Parietal lobe (tissue), 2 donors: ENCODE measurements around the gene NUTM1. TPM values are rescaled to one million over a fixed set of nuclear protein-coding genes. Genes with fewer than 3 reads are reported as not detected.

ENCODE experiments used
- small RNA-seq: library from RNA; depleted of rRNA; stranded (forward); fragments of <200 nt; gene quantifications from one replicate; pipeline ENCODE3, GENCODE V24; 2014; ENCODE audit warnings: low replicate concordance
- total RNA-seq: library from RNA; depleted of rRNA; stranded (reverse); fragments of >200 nt; gene quantifications from one replicate; pipeline ENCODE4 v1.2.3, GENCODE V29; 2014

Gene NUTM1, protein sequence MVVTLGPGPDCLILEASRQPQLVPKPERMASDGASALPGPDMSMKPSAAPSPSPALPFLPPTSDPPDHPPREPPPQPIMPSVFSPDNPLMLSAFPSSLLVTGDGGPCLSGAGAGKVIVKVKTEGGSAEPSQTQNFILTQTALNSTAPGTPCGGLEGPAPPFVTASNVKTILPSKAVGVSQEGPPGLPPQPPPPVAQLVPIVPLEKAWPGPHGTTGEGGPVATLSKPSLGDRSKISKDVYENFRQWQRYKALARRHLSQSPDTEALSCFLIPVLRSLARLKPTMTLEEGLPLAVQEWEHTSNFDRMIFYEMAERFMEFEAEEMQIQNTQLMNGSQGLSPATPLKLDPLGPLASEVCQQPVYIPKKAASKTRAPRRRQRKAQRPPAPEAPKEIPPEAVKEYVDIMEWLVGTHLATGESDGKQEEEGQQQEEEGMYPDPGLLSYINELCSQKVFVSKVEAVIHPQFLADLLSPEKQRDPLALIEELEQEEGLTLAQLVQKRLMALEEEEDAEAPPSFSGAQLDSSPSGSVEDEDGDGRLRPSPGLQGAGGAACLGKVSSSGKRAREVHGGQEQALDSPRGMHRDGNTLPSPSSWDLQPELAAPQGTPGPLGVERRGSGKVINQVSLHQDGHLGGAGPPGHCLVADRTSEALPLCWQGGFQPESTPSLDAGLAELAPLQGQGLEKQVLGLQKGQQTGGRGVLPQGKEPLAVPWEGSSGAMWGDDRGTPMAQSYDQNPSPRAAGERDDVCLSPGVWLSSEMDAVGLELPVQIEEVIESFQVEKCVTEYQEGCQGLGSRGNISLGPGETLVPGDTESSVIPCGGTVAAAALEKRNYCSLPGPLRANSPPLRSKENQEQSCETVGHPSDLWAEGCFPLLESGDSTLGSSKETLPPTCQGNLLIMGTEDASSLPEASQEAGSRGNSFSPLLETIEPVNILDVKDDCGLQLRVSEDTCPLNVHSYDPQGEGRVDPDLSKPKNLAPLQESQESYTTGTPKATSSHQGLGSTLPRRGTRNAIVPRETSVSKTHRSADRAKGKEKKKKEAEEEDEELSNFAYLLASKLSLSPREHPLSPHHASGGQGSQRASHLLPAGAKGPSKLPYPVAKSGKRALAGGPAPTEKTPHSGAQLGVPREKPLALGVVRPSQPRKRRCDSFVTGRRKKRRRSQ
- total RNA-seq = not detected

GRCh38 chr15:34342737-34343575, at the start of gene NUTM1, which contains the start of gene NOP10:
TSS of gene NUTM1 (plus strand) at chr15:34343315. CDS start at chr15:34343697, 382 bp downstream.
TSS of gene NOP10 (minus strand) at chr15:34343136. CDS start at chr15:34343073, 63 bp downstream.

GRCh38 chr15:34337557-34338306, 5.4 kb upstream of the NUTM1 start, which contains the start of gene SLC12A6:
TSS of gene SLC12A6 (minus strand) at chr15:34337781. CDS start at chr15:34336680, 1,101 bp downstream.

DNA sequence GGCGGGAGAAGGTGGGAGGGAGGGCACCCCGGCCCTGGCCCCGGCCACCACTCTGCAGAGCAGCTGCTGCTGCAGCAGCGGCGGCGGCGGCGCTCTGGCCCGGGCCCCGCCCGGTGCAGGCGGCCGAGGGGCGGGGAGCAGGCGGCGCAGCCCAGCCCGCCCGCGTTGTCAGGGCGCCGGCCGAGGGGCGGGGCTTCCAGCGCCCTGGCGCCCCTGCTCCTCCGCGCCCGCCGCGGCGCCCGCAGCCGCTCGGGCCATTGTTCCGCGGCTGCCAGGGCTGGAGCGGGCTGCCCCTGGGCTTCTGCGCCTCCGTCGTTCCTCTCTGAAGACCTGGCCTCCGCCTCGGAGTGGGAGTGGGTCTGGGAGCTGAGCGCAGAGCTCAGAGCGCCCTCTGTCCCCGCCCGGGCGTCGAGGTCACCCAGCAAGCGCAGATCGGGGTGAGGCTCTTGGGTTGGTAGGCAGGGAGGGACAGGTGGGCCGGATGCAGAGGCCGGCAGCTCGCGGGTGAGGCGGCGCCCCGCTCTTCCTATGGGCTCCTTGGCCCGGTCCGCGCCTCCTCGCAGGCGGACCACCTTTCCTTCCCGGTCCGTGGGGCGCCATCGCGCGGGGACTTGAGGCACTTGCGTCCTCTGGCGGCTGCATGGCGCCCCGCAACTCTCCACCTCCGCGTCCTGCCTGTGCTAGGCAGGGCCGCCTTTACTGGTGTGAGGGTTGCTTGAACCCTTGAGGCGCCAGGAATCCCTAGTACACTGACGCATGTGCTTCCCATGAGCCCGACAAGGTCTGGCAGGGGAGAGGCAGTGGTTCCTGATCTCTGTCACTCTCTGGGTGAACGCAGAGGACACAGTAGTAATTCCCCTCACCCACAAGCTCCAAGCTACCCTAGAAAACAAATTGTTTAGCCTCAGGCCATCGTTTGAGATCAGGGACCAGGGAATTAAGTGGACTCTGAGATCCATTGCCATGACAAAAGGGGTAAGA, 24.3 kb downstream of the NUTM1 start, which contains the start of gene LPCAT4:
Gene LPCAT4, minus strand, starts transcription at position 96 of the 981 bp plus-strand sequence. CDS start 96 bp downstream, outside the sequence.

Small RNAs within 50 kb of the gene (small RNA-seq; reads per million reads assigned to genes)
- gene MIR1233-1 (not detected), gene RF00019 (not detected)

Other genes starting within 250 kb of the NUTM1 start
- 14.1 TPM for gene EMC7, start 241.5 kb upstream of the NUTM1 start, total RNA-seq
- 4.7 TPM for gene PGBD4, start 241.2 kb upstream of the NUTM1 start, total RNA-seq
- 173 TPM for gene KATNBL1, start 133.2 kb upstream of the NUTM1 start, total RNA-seq
- gene EMC4, start 118.3 kb upstream of the NUTM1 start, total RNA-seq = 121 TPM
- gene SLC12A6, start 5.5 kb upstream of the NUTM1 start, total RNA-seq = 62.0 TPM
- 59.2 TPM for gene NOP10, start 179 bp upstream of the NUTM1 start, total RNA-seq
- 36.3 TPM for gene LPCAT4, start 23.9 kb downstream of the NUTM1 start, total RNA-seq
- 68.9 TPM for gene GOLGA8A, start 94.5 kb downstream of the NUTM1 start, total RNA-seq
- gene GOLGA8B, start 240.3 kb downstream of the NUTM1 start, total RNA-seq = 133 TPM